KBM-7 (cell line): ENCODE results near the gene ZC3HAV1.
"Not testable (repeated sequence)": the region's sequence is repeated elsewhere in the genome, so short reads cannot be mapped to it uniquely, and the experiment has no call there.

ENCODE experiments used
- DNase-seq: peaks from one replicate; pipeline ENCODE4 v3.0.0-alpha.2; 2015
- in situ Hi-C: fragments of 300-500 bp; cut with MboI; formaldehyde crosslinking; loops from 2 replicates; pipeline ENCODE4 v1.14.3; 2020; ENCODE audit warnings: low sequenced_read_pairs, low pct_unique_long_range_greater_than_20kb, mixed read lengths

ZC3HAV1 gene

GRCh38 chr7:139114585-139114984 lies 5.1 kb upstream of the ZC3HAV1 start:
- DNase-seq, result no peak
- in situ Hi-C loops, result no loop called here

GRCh38 chr7:139114018-139114417 lies 4.5 kb upstream of the ZC3HAV1 start:
- in situ Hi-C loops, result no loop called here
- no peak for DNase-seq

DNA sequence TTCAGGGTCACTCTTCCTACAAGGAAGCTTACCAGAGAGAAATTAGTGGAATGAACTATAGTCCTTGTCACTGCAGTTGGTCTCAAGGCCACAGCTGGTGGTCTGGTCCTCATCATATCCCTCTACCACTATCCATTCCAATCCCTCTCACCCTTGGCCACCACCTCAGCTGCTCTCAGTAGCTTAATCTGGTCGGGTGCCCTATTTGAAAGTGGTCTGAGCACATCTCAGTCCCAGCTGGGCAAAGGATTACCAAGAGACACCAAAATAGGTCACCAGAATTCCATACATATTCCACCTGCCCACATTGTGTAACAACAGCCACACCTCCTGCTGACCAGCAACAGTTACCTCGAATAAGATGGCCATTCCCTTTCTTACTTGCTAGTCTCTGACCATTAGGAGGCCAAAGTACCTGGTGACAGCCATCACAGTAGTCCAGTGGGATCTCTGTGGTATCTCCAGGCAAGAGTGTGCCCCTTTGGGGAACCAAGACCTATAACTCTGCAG lies 3.3 kb upstream of the ZC3HAV1 start:
- in situ Hi-C loops, result no loop called here

GRCh38 chr7:139112316-139112715 lies 2.8 kb upstream of the ZC3HAV1 start:
- in situ Hi-C loops, result no loop called here
- DNase-seq, result no peak

More for the DNA sequence above, 3.3 kb upstream of the ZC3HAV1 start:
- DNase-seq, result no peak

GRCh38 chr7:139111811-139112301 lies 2.3 kb upstream of the ZC3HAV1 start:
- in situ Hi-C loops, result no loop called here
- no peak for DNase-seq

DNA sequence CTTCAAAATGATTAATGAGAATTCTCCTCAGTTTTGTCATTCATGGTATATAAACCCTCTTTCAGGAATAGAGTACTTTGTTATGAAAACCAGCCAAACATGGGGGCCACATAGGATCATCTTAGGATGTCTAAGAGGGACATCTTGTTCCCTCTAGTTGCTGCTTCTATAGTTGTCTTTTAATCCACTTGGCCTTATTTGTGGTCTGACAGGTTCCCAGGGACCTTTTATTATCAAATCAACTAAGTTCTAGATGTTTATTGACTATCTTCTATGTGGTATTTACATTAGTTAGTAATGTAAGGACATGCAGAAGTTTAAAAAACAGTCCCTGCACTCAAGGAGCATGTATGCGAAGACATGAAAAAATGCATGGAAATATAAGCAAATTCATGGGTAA lies 1.6 kb upstream of the ZC3HAV1 start:
- DNase-seq, result no peak
- in situ Hi-C loops, result no loop called here

- in situ Hi-C loops, result no loop called here
- DNase-seq, result no peak
These were observed 477 bp upstream of the ZC3HAV1 start for GRCh38 chr7:139109983-139110411.

DNA sequence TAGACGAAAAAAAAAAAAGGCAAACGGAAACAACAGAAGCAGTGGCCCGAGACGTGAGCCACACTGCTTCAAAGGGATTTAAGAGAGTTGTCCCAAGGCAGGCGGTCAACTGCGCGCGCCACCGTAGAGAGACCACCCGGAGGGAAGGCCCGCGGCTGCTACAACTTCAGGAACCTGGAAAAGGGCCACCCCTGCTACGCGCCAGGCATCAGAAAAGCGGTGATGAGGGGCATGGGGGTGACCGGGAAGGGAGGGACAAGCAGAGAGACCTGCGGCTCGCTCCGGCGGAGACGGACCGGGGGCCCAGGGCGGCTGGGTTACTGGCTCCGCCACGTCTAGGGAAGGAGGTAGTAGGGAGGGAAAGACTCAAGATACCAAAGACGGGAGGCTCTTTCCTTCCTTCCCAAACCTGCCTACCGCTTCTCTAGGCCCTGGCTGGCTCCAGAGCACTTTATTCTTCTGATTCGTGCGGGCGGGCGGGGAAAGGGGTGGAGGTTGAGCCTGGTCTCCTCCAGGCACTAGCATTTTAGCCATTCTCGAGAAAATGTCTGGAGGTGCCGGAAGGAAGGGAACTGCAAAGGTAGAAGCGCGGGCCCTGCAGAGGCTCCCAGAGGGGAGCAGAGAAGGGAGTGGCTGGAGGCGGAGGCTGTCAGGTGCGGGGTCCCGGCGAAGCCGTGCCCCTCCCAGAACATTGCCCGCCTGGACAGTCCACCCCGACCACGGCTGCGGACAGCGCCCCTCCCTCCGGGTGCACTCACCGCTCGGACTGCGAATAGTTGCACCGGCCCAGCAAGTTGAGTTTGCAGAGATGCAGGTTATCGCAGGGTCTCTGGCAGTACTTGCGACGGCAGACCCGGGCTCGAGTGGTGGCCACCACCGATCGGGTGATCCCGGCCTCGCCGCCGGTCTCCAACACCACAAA lies 993 bp downstream of the ZC3HAV1 start:
- in situ Hi-C loops, result no loop called here
- peak; percentile 47 for DNase-seq

GRCh38 chr7:139106959-139107358 lies 2.6 kb downstream of the ZC3HAV1 start:
- peak; percentile 51 for DNase-seq
- in situ Hi-C loops, result no loop called here

DNA sequence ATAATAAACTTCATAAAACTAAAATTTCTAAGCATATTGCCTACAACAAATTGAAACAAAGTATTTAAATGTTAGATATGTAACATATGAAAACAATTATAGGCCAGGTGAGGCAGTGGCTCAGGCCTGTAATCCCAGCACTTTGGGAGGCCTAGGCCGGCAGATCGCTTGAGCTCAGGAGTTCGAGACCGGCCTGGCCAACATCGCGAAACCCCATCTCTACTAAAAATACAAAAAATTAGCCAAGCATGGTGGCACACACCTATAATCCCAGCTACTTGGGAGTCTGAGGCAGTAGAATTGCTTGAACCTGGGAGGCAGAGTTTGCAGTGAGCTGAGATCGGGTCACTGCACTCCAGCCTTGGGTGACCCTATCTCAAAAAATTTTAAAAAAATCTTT lies 3.3 kb downstream of the ZC3HAV1 start:
- DNase-seq, in situ Hi-C loops: not testable (repeated sequence)

GRCh38 chr7:139105484-139105883 lies 4.0 kb downstream of the ZC3HAV1 start:
- in situ Hi-C loops, result no loop called here
- no peak for DNase-seq

DNA sequence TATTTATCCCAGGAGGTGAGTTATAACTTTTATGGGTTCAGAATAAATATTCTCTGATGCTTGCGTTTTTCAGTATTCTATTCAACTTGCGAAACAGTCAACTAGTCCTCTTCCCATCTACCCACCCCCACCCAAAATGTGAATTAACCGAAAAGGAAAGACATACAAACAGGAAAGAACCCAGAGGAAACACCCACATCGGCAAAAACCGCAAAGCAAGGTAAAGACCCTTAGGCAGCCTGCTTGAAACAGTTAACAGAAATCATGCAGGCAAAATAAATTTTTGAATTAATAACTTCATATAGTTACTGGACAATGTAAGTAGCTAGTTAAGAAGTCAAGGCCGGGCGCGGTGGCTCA lies 5.4 kb downstream of the ZC3HAV1 start:
- in situ Hi-C loops, result no loop called here
- DNase-seq, result peak; percentile 88

DNA sequence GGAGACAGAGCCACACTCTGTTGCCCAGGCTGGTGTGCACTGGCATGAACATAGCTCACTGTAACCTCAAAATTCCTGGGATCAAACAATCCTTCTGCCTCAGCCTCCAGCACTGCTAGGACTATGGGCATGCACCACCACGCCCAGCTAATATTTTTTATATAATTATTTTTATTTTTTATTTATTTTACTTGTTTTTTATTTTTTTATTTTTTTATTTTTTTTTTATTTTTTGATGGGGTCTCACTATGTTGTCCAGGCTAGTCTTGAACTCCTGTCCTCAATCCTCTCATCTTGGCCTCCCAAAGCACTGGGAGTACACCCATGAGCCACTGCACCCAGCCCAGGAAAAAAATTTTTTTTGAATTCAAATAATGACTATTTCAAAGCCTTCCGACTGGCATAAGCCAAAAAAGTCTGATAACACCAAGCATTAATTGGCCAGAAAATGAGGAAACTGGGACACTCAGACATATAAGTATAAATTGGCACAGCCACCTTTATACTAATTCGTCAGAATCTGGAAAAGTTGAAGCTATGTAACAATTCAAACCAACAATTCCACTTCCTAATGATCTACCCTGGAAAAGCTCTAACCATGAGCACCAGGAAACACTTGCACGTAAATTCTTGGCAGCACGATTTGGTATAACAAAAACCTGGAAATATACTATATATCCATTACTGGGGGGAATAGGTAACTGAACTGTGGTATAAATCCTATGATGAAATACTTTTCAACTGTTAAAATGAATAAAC lies 6.3 kb downstream of the ZC3HAV1 start:
- in situ Hi-C loops, result no loop called here

GRCh38 chr7:139101637-139102158 lies 7.8 kb downstream of the ZC3HAV1 start:
- in situ Hi-C loops, DNase-seq: not testable (repeated sequence)

More for the DNA sequence above, 6.3 kb downstream of the ZC3HAV1 start:
- no peak for DNase-seq

GRCh38 chr7:139099172-139099947 lies 10.2 kb downstream of the ZC3HAV1 start:
- DNase-seq, result no peak
- in situ Hi-C loops, result no loop called here

DNA sequence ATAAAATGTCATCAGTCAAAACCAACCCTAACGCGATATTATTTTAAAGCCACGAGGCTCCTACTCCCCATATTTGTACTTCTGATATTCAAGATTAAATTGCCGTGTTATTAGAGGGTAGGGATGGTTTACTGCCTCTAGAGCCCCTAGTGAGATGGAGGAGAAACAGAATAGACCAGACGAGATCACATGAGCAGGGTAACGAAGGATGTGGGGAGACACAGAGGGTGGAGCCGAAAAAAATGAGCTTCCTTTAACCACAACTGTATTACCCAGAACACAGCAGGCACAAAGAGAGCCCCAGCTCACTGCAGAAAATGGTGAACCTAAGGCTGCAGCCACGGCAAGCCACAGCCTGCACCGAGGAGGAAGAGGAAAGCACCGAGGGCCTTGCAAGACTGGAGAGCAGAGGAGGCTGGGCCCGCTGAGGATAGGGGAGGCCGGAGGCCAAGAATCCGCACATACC lies 14.3 kb downstream of the ZC3HAV1 start:
- DNase-seq, result peak; percentile 97
- in situ Hi-C loops, result no loop called here

DNA sequence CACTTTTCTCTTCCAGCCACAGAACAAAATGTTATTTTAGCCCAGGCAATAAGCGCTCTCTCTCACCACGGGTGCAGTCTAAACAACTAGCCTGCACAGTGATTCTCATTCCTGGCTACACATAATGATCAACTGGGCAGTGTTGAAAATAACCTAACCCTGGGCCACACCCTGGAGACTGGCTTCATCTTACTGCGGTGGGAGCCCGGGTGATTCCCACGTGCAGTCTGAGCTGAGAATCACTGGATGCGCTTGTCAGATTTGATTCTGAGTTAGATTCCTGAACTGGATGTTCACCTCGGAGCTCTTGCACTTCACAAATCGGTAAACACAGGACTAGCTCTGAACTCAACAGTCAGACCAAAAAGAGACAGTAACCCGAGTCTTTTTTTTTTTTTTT lies 14.9 kb downstream of the ZC3HAV1 start:
- in situ Hi-C loops, result no loop called here
- no peak for DNase-seq

GRCh38 chr7:139094030-139094429 lies 15.5 kb downstream of the ZC3HAV1 start:
- no peak for DNase-seq
- in situ Hi-C loops, result no loop called here

- DNase-seq, in situ Hi-C loops: not testable (repeated sequence)
These were observed 16.0 kb downstream of the ZC3HAV1 start for GRCh38 chr7:139093512-139093911.
